SK-N-MC (cell line): Measurements from ENCODE around the gene CCDC167.
A peak's percentile ranks its signal among the peaks of the same experiment; 100 is the strongest.

Experiments used
- DNase-seq: peaks from one replicate; pipeline ENCODE4 v3.0.0-alpha.2; 2011; ENCODE audit warnings: low read depth, low spot score
- H3K27ac ChIP-seq: fragments of 200-600 bp; sonication (generic); 2 replicates; pipeline ENCODE4 v1.5.1; 2016; ENCODE audit warnings: mixed run types
- H3K36me3 ChIP-seq: fragments of 200-600 bp; sonication (generic); 2 replicates; pipeline ENCODE4 v1.6.1; 2017; ENCODE audit warnings: antibody characterized with exemption, low read length, mixed read lengths; ENCODE audit not compliant: insufficient read depth
- H3K4me3 ChIP-seq: fragments of 200-600 bp; sonication (generic); 2 replicates; pipeline ENCODE4 v1.5.1; 2016
- H3K9ac ChIP-seq: fragments of 200-600 bp; sonication (generic); 2 replicates; pipeline ENCODE4 v1.8.0; 2017; ENCODE audit warnings: mixed run types, mixed read lengths; ENCODE audit not compliant: insufficient read length
- H3K9me3 ChIP-seq: fragments of 200-600 bp; sonication (generic); 2 replicates; pipeline ENCODE4 v1.6.1; 2017; ENCODE audit warnings: low read depth, mild to moderate bottlenecking, antibody characterized with exemption, low read length, moderate library complexity, mixed read lengths
- EZH2 ChIP-seq: fragments of 200-600 bp; sonication (generic); IDR thresholded peaks from one replicate; pipeline ENCODE4 v1.6.1; 2017; ENCODE audit warnings: antibody characterized with exemption
- FOXP2 ChIP-seq: optimal IDR thresholded peaks from 2 replicates; pipeline ENCODE3; 2011; ENCODE audit warnings: mild to moderate bottlenecking, moderate library complexity; ENCODE audit not compliant: insufficient read depth; ENCODE audit errors: extremely low read length, control extremely low read depth
- POLR2AphosphoS5 ChIP-seq: IDR thresholded peaks from 2 replicates; pipeline ENCODE4 v1.6.1; 2012; ENCODE audit warnings: mild to moderate bottlenecking, low read depth, low read length, borderline replicate concordance

The CCDC167 gene

DNA sequence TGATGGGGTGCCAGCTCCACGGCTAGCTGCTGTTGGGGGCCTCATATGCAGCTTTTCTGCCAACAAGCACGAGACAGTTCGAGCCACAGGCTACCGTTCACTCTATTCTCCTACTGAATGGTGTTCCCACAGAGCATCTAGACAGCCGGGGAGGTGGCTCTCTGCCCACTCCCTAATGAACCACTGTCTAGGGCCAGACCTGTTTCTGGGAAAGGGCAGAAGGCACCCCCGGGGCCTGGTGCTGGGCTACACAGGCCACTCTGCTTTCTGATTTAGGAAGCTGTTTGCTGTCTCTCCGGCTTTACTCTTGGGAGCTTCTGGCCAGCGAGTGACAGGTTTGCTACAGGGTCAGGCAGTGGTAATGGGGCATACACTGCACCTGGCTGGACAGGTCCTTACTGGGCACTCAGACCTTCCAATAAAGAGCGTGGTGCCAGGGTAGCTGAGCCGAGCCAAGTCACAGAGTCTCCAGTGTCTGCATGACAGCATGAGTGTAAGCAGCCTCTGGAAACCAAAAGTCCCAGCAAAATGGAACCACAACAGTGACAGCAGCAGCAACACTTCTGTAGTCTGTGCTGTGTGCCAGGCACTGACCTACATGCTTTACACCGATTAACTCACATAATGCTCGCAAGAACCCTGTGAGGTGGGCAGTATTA is 8.4 kb downstream of the CCDC167 start:
- H3K36me3 ChIP-seq, result no peaks in the 10 kb centered on the region
- no peak overlapping the region for H3K27ac ChIP-seq
- DNase-seq, result no peak
- no peaks in the 10 kb centered on the region for H3K9me3 ChIP-seq
- no peak overlapping the region for H3K4me3 ChIP-seq
- no peak for TF ChIP-seq EZH2
- no peak for TF ChIP-seq POLR2AphosphoS5
- TF ChIP-seq FOXP2, result no peak
- H3K9ac ChIP-seq, result no peak overlapping the region

DNA sequence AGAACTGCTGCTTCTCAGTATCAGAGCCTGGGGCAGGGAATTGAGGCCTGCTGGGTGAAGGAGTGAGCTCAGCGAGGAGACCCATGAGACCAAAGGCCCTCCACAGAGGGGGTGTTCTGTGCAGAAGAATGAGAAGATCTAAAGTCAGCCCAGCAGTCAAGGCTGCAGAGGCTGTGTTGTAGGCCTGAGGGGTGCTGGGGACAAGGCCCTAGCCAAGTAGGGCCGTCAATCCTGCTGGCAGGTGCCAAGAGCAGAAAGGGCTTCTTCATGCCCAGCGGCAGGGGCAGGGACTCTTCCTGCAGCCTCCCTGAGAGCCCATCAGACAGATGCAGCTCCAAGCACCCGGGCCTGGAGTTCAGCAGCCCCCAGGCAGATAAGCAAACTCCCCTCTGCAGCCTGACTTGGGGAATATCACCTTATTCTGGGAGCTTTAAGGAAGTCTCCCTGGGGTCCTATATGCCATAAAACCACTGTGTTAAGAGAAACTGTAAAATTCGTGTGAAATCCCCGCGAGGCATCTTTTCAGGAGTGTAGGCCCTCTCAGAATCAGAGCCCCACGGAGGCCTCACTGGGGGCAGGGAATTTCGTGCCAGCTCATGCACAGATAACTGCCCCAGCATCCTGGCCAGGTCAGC is 9.0 kb downstream of the CCDC167 start:
- DNase-seq, result no peak
- Histone ChIP-seq H3K9me3 (no peaks in the 10 kb centered on the region), H3K4me3 (0 out of 2 replicates have a peak overlapping the region, but pooled peaks have one; percentile 13), H3K27ac (no peak overlapping the region), H3K9ac (no peak overlapping the region), H3K36me3 (no peaks in the 10 kb centered on the region)
- no peak for TF ChIP-seq POLR2AphosphoS5
- no peak for TF ChIP-seq EZH2
- no peak for TF ChIP-seq FOXP2

DNA sequence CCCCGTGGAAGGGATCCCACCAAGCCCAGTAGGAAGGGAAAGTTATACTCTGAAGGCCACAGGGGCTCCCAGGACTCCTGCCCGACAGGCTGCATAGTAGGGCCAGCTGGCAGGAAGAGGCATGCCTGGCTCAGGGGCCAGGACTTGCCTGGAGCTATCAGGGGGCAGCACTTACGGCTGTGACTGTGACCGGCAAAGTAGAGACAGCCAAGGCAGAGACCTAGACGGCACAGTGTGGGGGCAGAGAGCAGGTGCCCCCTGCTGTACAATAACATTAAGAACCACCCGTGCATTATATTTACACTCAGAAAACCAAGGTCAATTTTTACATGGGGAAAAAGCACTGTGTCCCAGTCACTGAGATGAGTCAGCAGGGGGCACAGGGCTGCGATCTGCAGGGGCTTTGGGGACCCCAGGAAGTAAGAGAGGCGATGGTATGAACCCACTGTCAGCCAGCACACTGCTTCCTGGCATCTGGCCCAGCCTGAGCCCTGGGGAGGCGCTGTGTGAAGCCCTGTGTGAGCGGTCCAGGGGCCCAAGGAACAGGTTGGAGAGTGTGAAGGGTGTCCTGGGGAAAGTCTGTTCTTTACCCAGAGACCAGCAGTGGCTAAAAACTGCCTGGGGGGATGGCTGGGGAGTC is 9.9 kb downstream of the CCDC167 start:
- Histone ChIP-seq H3K9me3 (no peaks in the 10 kb centered on the region), H3K27ac (no peak overlapping the region), H3K9ac (no peak overlapping the region), H3K4me3 (no peak overlapping the region), H3K36me3 (no peaks in the 10 kb centered on the region)
- DNase-seq, result no peak
- no peak for TF ChIP-seq POLR2AphosphoS5
- no peak for TF ChIP-seq EZH2
- TF ChIP-seq FOXP2, result no peak

DNA sequence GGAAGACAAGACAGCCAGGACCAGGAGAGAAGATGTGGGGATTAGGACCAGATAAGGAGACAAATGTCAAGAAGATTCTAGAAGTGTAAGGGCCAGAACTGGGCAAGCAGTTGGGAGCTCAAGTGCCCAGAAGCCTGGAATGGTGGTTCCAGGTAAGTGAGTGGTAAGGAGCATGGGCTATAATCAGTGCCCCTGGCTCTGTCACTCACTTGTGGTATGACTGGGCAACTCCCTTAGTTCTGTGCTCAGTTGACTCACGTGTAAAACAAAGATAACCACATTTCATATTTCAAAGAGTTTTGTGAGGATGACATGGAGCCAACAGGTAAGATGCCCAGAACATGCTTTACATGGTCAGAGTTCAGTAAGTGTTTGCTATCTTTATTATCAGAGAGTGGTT is 11.2 kb downstream of the CCDC167 start:
- no peaks in the 10 kb centered on the region for H3K9me3 ChIP-seq
- H3K9ac ChIP-seq, result no peak overlapping the region
- no peak overlapping the region for H3K27ac ChIP-seq

DNA sequence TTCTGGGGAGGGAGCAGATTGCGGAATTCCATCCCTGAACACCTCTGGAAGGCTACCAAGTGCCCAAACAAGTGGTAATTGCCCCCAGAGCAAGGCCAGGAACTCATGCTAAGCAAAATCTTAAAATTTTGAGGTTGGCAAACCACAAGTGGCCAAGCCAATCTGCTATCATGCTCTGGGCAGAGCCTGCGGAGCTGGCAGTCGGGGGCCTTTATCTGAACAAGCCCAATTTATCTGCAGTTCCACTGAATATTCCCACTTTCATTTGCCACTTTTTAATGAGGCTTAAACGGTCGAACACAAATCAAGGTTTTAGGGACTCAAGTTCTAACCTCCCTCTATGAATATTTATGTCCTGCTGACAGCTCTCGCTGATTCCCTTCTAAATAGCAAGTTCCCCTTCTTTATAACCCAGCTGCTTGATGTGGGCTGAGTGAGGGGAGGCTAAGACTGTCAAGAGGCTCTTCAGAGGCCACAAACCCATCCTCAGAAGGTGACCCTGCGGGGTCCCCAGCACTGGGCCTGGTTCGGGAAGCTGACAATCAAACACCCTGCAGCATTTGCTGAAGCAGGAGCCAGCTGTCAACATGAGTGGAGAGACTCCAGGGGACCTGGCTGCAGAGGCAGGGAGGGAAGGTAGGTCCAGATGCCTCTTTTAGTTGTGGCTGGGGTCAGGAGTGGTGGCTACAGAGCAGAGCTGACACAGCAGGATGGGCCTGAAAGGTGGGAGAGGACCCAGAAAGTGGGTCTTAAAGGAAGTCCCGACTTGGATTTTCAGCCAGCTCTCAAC is 11.9 kb downstream of the CCDC167 start:
- no peak overlapping the region for H3K4me3 ChIP-seq
- DNase-seq, result no peak
- no peak overlapping the region for H3K9ac ChIP-seq
- no peaks in the 10 kb centered on the region; the same call in 1 of the 2 replicates for H3K36me3 ChIP-seq
- TF ChIP-seq FOXP2 (no peak), POLR2AphosphoS5 (no peak), EZH2 (no peak)
- H3K27ac ChIP-seq, result no peak overlapping the region
- H3K9me3 ChIP-seq, result no peaks in the 10 kb centered on the region

More for the DNA sequence above, 11.2 kb downstream of the CCDC167 start:
- TF ChIP-seq POLR2AphosphoS5, result no peak
- TF ChIP-seq FOXP2, result no peak
- no peak for TF ChIP-seq EZH2
- H3K4me3 ChIP-seq, result no peak overlapping the region
- H3K36me3 ChIP-seq, result no peaks in the 10 kb centered on the region; the same call in 1 of the 2 replicates
- no peak for DNase-seq

DNA sequence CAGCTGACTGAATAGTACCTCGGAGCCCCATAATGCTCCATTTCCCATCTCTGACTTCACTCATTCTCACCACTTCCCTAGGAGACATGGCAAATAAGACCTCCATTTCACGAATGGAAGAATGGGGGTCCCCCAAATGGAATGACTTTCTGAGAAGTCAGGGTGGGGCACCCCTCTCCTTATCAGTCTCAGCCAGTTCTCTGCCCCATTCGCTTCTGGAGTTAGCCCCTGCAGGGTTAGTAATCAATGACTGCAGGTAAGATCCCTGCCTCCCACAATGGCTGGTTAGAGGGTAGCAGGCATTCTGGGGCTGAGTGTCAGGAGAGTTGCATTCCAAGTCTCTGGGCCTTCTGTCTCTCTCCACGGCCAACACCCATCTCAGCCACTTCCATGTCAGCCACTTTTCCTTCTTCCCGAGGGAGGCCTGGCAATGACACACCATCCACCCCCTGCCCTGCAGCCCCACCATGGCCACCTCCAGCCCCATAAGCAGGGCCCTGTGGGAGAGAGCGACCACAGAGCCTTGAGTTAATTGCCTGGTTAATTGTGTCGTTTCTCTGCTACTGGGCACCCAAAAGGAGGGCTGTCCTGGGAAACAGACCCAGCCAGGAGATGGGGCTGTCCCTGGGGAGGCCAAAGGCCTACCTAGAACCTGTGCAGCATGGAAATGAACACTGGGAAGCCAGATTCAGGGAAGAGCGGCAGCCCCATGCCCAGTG is 13.4 kb downstream of the CCDC167 start:
- no peak for DNase-seq
- Histone ChIP-seq H3K4me3 (no peak overlapping the region), H3K36me3 (no peaks in the 10 kb centered on the region; the same call in 1 of the 2 replicates), H3K9me3 (no peaks in the 10 kb centered on the region), H3K27ac (no peak overlapping the region), H3K9ac (no peak overlapping the region)
- no peak for TF ChIP-seq FOXP2
- TF ChIP-seq EZH2, result no peak
- TF ChIP-seq POLR2AphosphoS5, result no peak

DNA sequence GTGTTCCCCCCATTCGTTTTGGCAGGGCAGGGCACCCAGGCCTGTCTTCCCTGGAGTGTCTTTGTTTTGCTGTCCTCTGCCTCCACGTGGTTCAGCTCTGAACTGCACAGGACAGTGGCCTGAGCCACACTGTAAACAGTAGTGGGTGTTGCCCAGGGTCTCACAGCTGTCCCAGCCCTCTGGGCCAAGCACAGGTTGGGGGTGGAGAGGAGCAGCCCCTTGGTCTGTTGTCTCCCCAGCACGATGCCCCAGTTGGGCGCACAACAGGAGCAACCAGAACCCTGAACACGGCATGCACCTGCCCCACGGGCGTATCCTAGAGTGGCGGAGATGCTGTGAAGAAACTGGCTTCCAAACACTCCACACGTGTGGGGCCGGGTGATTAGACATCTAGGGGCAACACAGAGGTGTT is 14.4 kb downstream of the CCDC167 start:
- Histone ChIP-seq H3K9me3 (no peaks in the 10 kb centered on the region), H3K9ac (no peak overlapping the region), H3K4me3 (no peak overlapping the region), H3K27ac (no peak overlapping the region), H3K36me3 (no peaks in the 10 kb centered on the region; the same call in 1 of the 2 replicates)
- no peak for DNase-seq
- TF ChIP-seq FOXP2 (no peak), EZH2 (no peak), POLR2AphosphoS5 (no peak)

DNA sequence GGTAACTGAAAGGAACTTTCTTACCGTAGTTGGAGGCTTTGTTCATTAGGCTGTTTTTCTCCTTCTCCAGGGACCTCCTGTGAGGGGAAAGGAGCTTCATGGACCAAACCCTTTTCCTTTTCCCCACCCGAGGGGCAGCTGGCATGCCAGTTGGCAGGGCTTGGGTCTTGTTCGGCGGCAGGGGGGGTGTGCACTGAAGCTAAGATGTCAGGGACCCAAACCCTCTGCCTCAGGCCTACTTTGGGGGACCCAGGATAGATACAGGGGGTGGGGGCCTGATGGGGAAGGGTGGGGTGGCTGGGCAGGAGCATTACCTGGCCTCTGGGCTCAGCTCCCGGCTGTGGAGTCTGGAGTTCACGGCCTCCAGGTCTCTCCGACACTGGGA is 14.9 kb downstream of the CCDC167 start:
- Histone ChIP-seq H3K4me3 (no peak overlapping the region), H3K36me3 (peaks cover under 1% of the 10 kb centered on the region; the same call in 1 of the 2 replicates), H3K9ac (no peak overlapping the region), H3K27ac (no peak overlapping the region), H3K9me3 (no peaks in the 10 kb centered on the region)
- DNase-seq, result no peak
- TF ChIP-seq EZH2, result no peak
- no peak for TF ChIP-seq FOXP2
- TF ChIP-seq POLR2AphosphoS5, result no peak
